Tracheal epithelial cell (primary cell): Measurements from ENCODE around the gene SLC29A3. TPM values are rescaled to one million over a fixed set of nuclear protein-coding genes. Genes with fewer than 3 reads are reported as not detected.

Experiments used
- total RNA-seq: library from RNA; depleted of rRNA; stranded (reverse); fragments of >200 nt; gene quantifications from 2 replicates; pipeline ENCODE4 v1.2.1, GENCODE V29; 2014

SLC29A3 gene
- total RNA-seq: 0.43 and 1.2 TPM in 2 replicates

DNA sequence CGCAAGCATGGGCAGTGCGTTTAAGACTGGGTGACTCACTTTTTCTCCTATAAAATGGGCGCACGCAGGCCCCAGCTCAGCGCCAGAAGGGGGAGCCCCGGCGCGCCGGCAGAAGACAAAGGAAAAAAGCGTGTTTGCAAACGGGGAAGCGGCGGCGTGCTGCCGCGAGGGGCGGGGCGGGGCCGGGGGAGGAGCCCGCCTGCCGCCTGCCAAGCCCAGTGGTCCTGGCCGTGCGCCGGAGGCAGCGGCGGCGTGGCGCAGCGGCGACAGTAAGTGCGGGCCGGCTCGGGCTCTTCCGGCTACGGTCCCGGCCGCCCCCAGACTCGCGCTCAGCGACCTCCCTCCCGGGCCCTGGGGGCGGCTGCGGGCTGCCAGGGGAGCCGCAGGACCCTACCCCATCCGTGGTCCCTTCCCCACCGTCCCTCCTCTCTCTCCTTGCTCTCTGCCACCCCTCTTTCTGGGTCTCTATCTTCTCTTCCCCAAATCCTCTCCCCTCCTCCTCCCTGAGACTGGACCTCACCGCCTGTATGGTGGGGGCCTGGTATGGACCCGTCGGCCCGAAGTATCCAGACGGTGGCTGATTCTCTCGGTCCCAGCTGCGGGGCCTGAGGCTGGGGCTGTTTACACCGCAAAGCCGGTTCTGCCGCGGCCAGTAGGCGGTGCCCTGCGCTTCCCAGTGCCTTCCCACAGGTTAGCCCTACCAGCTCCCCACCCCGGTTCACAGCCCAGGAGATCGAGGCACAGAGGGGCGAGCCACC is at the start of gene SLC29A3:
Gene SLC29A3, plus strand, starts transcription at position 218 of the 758 bp plus-strand sequence. Its CDS starts 51 bp downstream, at position 269.

DNA sequence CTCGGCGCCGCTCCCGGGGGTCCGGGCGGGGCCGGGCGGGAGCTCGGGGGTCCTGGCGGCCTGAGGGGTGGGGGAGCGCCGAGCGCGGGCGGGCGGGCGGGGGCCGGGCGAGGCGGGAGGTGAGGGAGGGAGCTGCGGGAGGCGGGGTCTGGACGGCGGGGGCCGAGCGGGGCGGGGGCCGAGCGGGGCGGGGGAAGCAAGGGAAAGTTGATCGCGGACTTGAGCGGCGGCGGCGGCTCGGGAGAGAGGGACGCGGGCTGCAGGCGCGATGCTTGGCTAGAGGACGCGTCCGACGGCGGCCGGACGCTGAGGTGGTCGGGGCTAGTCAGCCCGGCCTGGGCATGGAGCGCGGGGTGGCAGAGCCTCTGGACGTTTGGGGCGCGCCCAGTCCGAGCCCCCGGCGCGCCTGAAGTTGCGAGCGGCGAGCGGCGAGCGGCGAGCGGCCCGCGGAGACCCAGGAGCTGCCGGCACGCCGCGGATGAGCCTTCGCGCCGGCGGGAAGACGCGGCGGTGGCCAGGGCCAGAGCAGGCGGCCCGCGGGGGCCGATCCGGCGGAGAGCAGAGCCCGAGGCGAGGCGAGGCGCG is 77.7 kb downstream of the SLC29A3 start, which contains the start of gene CDH23:
Gene CDH23, plus strand, starts transcription at position 210 of the 585 bp plus-strand sequence. CDS start 42,912 bp downstream, outside the sequence.

Other genes starting within 250 kb of the SLC29A3 start
- gene UNC5B, start 106.7 kb upstream of the SLC29A3 start, total RNA-seq: 14.0 and 64.6 TPM in 2 replicates
- under 0.01 TPM in 1 of 2 replicates, not detected in the other for gene CDH23, start 77.7 kb downstream of the SLC29A3 start, total RNA-seq